GM21423 (cell line): ENCODE data around the gene PAIP1.
A peak's percentile ranks its signal among the peaks of the same experiment; 100 is the strongest.
"Not testable (repeated sequence)": the region's sequence is repeated elsewhere in the genome, so short reads cannot be mapped to it uniquely, and the experiment has no call there.

Experiments used
- ATAC-seq: cut with Tn5 transposase; IDR thresholded peaks from one replicate; pipeline ENCODE4 v1.9.1; 2021; ENCODE audit warnings: mild to moderate bottlenecking, moderate library complexity; ENCODE audit not compliant: unreplicated experiment

The PAIP1 gene

DNA sequence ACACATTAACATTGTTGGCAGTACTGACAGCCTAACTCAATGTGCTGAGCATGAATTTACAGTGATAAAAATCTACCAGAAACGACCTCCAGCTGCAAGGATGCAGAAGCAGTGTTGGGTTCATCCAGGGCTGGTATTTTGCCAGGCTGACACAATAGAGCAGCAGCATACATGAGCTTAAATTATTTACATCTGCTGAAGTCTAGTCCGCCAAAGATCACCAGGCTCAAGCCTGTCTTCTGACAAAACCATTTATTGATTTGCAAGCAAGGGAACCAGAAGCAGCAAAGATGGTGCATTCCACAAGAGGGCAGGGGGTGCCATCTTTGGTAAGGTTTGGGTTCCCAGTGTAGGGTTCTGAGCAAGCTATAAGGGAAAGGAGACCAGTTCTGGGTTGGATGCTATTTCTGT is 33.2 kb downstream of the PAIP1 start:
- ATAC-seq: no peak

DNA sequence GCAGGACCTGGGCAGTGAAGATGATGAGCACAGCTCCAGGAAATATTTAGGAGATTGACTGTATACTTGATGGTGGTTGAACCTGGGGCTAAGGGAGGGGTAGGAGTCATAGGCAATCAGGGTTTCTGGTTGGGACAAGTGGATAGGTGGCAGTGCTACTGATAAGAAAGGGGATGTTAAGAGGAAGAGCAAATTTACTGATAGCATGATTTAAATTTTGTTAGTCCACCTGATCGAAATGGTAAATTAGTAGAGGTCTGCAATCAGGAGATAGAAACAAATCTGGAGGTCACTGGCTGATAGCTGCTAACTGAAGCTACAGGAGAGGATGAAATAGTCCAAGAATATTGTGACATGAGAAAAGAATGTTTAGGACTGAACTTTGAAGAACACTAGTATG is 36.3 kb downstream of the PAIP1 start:
- no peak for ATAC-seq

DNA sequence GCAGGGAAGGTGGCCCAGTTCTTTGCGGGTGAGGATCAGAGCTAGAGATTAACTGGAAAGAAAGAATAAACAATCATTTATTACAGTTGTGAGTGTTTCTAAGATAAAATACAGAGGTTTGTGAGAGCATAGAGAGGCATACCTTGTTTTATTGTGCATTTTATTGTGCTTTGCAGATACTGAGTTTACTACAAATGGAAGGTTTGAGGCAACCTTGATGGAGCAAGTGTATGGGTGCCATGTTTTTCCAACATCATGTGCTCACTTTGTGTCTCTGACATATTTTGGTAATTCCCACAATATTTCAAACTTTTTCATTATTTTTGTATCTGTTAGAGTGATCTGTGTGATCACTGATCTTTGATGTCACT is 41.2 kb downstream of the PAIP1 start:
- no peak for ATAC-seq

DNA sequence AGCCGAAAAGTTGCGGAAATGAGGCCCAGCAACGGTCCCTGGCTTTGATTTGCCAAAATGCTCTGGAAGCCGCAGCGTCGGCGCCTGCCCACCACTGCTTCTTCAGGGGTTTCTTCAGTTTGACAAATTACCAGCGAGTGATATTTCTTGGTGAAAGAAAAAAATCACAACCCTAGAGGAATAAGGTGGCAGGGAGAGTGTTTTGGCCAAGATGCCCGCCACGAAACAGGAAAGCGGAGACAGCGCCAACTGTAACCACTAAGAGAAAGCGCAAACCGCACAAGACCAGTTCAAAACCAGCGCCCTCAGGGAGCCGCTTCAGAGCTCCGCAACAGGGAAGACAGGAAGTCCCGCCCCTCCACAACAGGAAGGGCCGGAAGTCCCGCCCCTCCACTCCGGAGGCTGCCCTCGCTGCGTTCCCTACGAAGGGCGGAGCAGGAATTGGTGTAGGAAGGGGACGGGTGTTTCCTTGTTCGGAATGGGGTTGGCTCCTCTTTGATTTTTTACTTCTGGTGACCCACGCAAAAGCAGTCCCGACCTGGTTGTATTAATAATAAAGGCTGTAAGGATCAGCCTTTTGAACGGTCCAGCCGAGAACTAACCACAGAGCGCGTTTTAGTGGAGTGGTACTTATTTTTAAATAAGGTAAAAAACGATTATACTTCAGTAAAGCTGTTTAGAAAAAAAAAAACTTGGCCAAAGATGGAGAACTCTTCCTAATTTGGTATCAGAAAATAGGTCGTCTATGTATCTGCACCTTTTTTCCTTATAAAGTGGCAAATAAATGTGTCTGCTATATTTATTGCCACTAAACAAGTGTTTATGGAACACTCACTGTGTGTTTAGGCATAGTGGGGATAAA is 41.8 kb downstream of the PAIP1 start, which contains the start of gene C5orf34:
C5orf34 (minus strand) TSS at position 333 of the 862 bp plus-strand sequence. CDS start 5,809 bp downstream, outside the sequence.
- ATAC-seq: peak; percentile 98

DNA sequence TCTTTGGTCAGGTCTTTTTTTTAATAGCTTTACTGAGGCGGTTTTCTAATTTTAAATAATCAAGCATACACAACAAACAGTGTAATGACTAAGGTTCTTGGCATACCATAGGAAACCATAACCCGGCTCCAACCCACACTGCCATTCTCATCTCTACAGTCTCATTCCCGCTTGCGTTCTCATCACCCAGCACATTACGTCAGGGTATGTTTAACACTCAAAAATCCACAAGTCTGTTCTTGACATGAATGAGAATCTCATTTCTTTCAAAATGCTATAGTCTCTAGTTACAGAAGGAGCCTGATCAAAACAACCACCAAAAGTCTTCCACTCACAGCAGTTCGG is 42.4 kb downstream of the PAIP1 start:
- ATAC-seq: peak; percentile 21

DNA sequence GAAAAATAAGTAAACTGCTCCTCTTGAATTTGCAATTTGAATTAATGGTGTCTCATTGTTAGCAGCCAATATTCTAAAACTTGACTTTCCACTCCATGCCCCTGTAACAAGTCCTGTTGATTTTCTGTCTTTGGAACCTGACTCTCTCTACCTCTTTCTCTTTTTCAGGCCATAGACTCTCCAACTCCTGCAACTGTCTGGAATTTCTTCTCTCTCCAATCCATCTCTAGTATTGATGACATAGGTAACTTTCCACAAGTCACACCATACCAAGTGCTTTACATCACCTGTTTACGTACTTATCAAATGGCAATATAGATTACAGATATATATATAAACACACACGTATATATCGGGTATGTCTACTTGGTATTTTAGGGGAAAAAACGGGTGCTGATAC is 42.9 kb downstream of the PAIP1 start:
- no peak for ATAC-seq

DNA sequence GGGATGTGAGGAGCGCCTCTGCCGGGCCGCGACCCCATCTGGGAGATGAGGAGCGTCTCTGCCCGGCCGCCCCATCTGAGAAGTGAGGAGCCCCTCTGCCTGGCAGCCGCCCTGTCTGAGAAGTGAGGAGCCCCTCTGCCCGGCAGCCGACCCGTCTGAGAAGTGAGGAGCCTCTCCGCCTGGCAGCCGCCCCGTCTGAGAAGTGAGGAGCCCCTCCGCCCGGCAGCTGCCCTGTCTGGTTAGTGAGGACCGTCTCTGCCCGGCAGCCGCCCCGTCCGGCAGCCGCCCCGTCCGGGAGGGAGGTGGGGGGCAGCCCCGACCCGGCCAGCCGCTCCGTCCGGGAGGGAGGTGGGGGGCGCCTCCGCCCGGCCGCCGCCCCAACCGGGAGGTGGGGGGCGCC is 45.8 kb downstream of the PAIP1 start:
- not testable (repeated sequence) for ATAC-seq

DNA sequence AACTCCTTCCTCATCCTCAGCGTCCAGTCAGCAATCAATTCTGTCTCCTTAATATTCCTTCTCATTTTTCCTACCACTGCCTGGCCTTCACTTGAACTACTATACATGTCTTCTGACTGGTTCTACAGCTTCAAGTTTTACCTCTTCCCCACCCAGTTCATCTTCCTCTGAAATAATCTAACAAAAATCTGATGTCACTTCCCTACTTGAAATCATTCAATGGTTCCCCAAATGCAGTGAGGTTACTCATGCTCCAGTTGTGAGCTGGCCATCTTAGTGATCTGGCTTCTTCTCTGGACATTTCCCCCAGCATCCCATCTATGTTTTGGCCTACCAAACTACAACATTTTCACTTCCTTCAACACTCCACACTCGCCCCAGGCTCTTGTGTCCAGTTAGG is 58.3 kb downstream of the PAIP1 start:
- no peak for ATAC-seq

DNA sequence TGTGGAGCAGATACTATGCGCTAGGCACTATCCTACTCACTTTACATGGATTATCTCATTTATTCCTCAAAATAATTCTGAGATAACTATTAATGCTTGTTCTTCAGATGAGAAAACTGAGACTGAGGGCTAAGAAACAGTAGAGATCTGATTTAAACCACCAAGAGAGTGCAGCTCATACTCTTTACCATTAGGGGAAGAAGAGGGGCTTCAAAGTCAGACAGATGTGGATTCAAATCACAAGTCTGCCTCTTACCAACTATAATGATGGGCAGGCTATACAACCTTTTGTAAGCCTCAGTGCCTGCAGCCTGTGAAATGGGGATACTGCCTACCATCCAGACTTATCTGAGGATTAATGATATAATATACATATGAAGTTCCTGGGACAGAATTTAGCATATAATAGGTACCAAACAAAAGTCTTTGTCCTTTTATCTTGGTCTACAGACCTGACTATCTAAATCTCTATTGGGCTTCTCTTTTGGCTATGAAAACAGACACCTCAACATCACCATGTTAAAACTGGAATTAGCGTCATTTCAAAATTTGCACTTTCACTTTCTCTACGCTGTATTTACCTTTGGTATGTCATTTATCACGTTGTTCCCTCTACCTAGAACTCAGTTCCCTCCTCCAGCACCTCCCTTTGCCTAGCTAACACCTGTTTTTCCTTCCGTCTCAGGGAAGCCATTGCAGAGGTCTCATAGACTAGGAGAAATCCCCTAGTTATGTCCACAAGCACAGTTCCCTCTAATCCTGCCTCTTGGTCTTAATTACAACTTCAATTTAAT is 59.4 kb downstream of the PAIP1 start:
- no peak for ATAC-seq

DNA sequence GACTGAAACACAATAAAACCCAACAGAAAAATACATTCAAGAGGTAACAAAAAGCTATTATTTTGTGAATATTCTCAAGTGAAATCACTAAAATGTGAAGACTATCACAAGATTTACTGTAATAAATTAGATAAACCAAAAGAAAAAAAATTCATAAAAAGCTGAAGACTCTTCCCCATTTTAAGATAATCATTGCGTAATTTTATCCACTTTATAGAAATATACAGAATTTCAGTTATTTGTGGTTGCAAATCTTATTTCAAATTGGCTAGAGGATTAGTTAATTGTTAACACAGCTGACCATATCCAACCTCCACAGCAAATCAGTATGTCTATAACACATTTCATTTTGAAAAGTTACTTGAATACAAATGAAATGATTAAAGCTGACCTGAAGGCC is 65.6 kb downstream of the PAIP1 start:
- no peak for ATAC-seq

DNA sequence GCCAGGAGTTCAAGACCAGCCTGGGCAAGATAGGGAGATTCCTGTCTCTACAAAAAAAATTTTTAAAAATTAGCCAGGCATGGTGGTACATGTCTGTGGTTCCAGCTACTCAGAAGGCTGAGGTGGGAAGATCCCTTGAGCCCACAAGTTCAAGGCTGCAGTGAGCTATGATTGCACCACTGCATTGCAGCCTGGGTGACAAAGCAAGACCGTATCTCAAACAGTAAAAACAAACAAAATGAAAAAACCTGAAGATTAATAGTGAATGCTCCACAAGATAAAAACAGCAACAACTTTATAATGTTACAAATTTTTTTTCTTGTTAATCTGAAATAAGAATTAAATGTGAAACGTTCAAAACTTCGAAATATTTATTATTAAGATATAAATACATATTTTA is 70.5 kb downstream of the PAIP1 start:
- no peak for ATAC-seq

DNA sequence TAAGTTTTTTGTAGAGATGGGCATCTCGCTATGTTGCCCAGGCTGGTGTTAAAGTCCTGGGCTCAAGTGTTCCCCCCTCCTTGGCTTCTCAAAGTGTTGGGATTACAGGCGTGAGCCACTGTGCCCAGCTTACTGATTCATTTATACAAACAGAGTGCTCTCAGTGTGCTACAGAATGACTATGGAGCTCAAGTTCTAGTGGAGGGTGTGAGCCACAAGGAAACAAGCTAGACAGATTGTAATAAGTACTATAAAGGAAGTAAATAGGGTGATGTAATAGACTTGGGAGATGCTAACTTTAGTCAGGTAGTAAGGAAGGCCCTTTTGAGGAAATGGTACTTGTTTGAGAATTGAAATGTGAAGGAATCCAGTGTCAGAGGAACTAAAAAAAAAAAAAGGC is 71.5 kb downstream of the PAIP1 start:
- ATAC-seq: no peak

DNA sequence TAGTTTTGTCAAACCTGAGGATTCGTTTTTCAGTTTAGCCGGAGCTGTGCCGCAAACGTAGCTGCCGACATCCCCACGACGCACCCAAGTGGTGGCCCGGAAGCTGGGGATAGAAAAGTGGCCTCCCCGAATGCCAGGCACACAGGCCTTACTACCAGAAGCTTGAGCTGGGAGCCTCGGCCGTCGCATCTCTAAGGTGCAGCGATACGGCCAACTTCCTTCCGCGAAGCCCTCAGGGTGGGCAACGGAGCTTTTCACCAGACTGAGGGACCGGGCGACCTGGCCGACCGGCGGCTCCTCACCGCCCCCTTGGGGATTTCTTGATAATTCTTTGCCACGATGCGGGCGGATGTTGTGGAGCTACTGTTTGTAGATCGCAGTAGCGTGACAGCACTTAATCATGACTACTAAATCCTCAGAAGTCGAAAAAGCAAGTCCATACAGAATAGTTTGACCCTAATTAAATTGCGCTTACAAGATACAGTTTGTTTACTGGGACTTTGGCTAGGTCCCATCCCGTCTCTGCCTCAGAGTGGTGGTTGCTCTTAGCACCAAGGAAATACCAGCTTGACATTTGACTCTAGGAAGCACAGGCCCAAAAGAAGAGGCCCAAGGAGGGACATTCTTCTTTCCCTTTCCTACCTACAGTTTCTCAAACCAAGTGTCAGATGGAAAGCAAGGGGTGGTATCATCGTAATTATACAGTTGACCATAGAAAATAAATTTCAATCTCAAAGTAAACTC is 72.6 kb downstream of the PAIP1 start:
- peak; percentile 64 for ATAC-seq

DNA sequence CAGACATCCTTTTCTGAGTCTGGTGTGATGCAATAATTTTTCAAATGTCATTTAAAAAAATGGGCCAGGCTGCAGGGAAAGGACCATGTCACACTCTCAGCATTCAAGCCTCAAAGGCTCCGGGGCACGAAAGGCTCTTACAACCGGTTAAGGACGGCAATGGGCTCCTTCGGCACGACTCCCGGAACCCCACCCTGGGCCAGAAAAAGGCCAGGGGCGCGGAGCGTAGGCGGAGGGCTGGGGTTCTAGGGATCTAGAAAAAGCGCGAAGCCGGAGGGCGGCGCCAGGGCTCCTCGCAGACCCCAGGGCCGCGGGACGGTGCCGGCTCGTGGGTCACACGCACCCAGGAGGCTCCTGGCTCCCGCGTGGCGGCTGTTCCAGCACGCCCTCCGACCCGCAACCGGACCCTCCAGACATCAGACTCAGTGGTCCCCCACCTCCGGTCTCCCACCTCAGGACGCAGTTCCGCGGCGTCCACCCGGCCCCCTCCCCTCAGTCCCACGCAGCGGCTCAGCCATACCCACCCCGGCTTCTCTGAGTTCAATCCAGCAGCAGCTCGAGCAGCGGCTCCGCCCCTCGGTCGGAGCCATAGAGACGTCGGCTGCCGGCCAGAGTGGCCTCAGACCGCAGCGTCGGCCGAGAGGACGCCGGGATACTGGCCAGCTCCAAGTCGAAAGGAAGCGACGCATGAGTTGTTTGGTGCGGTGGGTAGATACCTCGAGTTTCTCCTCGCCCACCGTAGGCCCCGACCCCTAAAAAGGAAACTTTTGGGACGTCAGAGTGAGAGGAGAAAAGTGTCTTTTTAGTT is 73.4 kb downstream of the PAIP1 start, which contains the start of gene TMEM267:
TMEM267 (minus strand) TSS at position 568 of the 808 bp plus-strand sequence. CDS start 29,896 bp downstream, outside the sequence.
- ATAC-seq: peak; percentile 88

DNA sequence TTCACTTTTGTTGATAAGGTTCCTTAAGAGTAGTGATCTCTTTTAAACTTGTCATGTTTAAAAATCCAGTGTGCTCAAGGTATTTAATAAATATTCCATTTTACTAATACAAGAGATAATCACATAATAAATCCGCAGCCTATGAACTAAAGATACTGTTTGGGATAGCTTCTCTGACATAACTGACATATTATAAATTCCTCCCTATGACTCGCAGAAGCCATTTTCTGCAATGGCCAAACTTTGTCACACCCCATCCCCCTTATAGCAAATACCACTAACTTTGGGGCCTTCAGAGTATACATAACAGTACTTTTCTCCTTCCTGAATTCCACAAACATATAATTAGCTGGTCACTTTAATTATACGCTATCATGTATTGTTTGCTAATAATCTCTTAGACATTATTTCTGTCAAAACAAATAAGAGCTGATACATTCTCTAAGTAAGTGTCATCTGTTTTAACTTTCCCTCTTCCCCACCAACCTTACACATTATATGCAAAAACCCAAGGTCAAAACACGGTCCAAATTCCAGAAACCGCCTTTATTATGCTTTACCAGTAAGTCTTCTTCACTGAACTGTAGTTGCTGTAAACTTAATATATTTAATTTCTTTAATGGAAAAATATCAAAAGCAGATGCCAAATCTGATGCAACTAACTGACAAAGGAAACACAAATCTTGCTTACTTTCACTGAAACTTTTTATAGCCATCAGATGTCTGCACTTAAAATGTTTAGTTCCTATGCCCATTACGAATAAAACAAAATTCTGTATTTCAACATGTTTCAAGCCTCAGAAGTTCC is 74.2 kb downstream of the PAIP1 start:
- no peak for ATAC-seq
